VCaP (cell line): ENCODE measurements around the gene PIN1.

Experiments
- H3K27ac ChIP-seq: fragments of 450-650 bp; 2 replicates; pipeline ENCODE4 v1.5.1; 2017
- CTCF ChIP-seq: fragments of 450-650 bp; conservative IDR thresholded peaks from 2 replicates; pipeline ENCODE4 v1.5.1; 2017; ENCODE audit warnings: mild to moderate bottlenecking, moderate library complexity

Gene PIN1

DNA sequence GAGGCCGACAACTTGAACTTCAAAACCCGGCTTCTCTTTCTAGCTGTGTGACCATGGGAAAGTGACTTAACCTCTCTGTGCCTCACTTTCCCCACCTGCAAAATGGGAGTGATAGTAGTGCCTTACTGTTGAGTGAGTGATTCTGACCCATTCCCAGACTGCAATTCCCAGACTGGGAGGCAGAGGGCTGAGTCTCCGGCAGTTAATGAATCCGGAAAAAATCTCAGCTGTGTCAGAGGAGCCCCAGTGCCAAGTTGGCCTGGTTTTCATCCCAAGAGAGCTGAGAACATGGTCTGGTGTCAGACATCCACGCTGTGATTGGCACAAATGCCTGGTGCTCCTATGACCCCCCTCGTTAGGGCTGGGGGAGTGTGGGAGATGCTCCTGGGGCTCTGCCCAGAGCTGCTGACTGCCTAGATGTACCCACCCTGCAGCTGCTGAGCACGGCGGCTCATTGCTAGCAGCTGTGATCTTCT lies 50.0 kb downstream of the PIN1 start:
- H3K27ac ChIP-seq = no peak overlapping the region
- no peak for TF ChIP-seq CTCF

DNA sequence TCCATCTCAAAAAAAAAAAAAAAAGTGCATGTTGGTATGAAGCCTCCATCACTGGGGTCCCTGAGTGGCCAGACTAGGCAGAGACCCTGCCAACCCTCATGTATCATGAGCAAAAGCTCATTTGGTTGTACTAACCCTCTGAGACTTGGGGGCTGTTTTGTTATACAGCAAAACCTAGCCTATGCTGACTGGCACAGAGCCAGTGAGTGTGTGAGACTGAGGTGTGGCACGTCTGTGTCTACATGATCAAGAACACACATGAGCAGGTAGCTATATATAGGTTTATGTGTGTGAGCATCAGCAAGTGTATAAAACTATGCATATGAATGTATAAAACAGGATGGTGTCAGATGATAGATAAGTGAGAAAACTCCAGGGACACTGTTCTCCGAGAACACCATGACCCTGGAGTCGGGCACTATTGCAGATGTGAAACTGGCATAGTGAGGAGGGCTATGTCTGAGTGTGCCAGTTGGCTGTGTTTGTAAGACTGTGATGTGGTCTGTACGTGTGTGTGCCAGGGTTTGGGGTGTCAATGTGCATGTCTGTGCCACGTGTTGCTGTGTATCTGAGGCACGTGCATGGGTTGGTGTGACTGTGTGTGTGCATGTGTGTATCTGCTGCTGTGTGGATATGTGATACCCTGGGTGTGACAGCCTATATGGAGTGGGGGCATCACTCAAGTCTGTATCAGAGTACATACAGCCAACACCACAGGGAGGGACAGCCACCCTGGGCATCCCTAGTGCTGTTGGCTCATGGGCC lies 56.7 kb downstream of the PIN1 start:
- no peak overlapping the region for H3K27ac ChIP-seq

More for the DNA sequence above, 56.7 kb downstream of the PIN1 start:
- TF ChIP-seq CTCF = no peak
